Right renal cortex interstitium (tissue), 3 donors: ENCODE results near the gene WDR59. TPM values are rescaled to one million over a fixed set of nuclear protein-coding genes. Genes with fewer than 3 reads are reported as not detected.
"Not testable (repeated sequence)": the region's sequence is repeated elsewhere in the genome, so short reads cannot be mapped to it uniquely, and the experiment has no call there.

Experiments
- DNase-seq, 3 donors: peaks; one replicate each; pipeline ENCODE4 v3.0.0-alpha.2; 2013; ENCODE audit warnings: low read depth in 3 of 3, low spot score in 2 of 3
- polyA plus RNA-seq, 3 donors: library from polyadenylated mRNA; unstranded; fragments of 120-200 nt; gene quantifications; one replicate each; pipeline ENCODE4 v1.2.1, GENCODE V29; 2013; ENCODE audit not compliant: insufficient read length in 3 of 3

WDR59 gene
- polyA plus RNA-seq, 3 donors, result 79.0 to 82.1 (median 79.1) TPM

DNA sequence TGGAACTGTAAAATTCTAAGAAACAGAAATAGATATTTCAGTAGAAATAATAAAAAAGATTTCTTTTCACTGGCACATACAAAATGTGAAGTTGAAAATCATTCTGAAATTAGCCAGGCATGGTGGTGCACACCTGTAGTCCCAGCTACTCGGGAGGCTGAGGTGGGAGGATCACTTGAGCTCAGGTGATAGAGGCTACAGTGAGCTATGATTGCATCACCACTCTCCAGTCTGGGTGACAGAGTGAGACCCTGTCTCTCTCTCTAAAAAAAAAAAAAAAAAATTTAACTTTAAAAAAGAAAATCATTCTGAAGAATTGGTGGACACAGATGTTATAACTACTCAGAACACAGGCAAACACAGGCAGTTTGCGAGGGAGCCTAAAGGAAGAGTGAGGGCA, 112.6 kb downstream of the WDR59 start:
- DNase-seq, result no peak

DNA sequence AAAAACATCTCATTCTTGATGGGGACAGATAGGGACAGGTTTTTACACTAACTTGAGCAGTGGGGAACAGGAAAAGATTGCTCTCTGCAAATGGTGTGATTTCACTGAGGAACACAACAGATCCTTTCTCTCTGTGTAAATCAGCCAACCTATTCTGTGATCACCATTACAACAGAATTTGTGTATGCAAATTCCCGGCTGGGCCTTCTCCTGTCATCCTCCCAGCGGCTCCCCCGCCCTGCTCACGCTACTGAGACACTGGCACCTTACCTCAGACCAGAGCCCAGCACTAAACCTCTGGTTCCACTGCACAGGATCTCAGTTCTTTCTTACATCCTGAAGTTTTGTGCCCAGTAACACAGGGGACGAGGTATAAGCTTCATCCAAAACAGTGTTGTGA, 113.3 kb downstream of the WDR59 start:
- no peak for DNase-seq

DNA sequence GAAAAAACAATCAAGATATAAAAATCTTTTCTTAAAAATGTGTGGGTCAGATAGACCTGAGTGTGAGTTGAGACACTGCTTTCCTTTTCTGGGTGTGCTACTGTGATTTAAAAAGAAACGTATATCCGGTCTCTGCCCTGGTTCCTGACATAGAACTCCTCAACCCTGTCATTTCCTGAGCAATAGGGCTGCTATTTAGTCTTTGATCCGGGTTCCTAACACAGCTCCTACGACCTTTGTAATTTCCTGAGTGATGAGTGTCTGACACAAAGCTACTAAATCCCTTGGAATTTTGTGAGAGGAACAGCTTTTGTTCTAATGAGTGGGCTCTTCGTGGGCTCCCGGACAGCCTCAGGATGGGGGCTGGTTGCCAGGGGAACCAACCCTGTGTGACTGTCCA, 116.4 kb downstream of the WDR59 start:
- peak in 2 of 3 donors; percentile 5 to 13 for DNase-seq

DNA sequence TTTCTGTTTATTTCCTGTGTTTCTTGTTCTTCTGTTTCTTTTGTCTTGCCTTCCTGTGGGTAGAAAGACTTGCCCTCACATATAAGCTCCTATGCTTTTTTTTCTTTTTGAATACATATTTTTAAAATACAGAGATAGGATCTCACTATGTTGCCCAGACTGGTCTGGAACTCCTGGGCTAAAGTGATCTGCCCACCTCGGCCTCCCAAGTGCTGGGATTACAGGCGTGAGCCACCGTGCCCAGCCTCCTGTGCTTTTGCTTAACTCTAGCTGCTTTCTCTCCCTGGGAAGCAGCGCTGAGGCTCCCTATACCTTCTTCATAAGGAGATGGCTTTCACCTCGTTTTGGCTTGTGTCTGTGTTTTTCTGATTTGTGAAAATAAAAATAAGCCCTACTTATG, 116.9 kb downstream of the WDR59 start:
- no peak for DNase-seq

DNA sequence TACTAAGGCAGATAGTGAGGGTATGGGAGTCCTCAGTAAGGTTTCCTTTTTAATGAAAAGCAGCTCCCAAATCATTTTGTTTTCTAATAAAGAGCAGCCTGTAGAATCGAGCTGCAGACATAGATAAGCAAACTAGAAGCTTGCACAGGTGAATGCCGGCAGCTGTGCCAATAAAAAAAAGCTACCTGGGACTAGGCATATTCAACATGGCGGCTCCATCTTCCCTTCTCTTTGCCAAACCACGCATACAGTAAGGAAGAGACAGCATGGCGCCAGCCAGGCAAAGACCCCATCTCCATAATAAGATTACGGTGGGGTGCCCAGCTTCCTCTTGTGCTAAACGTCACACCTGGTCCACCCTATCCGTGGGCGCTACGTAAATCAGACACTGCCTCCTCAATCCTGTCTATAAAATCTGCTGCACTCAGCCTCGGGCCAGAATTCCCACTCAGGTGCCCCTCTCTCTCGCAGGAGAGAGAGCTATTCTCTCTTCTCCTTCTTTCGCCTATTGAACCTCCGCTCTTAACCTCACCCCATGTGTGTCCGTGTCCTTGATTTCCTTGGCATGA, 117.6 kb downstream of the WDR59 start:
- no peak for DNase-seq

DNA sequence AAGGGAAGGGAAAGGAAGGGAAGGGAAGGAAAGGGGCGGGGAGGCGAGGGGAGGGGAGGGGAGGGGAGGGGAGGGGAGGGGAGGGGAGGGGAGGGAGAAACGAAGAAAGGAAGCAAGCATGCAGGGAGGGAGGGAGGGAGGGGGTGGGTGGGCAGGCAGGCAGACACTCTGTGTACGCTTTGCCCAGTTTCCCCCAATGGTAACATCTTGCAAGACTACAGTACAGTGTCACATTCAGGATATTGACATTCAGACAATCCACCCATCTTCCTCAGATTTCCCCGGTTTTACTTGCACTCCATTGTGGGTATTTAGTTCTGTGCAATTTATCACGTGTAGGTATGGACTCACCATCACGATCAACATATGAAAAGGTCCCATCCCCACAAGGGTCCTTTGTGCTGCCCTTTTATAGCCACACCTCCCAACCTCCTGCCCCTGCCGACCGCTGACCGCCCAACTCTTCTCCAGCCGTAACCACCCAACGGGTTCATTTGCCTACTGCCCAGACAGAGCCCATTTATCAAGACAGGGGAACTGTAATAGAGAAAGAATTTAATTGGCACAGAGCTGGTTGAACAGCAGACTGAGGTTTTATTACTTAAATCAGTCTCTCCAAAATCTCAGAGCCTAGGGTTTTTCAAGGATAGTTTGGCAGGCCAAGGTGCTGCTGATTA, 118.9 kb downstream of the WDR59 start:
- no peak for DNase-seq

DNA sequence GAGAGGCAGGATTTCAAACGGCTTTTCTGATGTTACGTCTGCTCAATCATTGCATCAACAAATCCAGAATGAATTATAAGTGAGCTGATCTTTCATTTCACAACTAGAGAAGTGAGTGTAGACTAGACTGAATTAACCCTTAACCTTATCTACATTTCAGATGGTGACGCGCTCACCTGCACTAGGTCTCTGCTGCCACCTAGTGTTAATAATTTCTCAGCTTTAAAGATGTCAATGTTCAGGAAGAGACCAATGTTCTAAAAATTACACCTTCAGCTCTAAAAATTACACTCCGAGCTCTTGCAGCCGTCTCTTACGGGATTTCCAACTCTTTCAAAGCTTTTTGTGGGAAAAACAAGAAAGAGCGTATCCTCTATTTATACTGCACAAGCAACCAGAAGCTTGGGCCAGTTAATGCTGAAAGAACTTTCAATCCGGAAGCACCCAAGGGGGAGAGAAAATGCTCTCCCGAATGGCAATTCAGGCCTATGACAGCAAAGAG, 122.1 kb downstream of the WDR59 start:
- DNase-seq, result peak; percentile 18 to 43 (median 27)

DNA sequence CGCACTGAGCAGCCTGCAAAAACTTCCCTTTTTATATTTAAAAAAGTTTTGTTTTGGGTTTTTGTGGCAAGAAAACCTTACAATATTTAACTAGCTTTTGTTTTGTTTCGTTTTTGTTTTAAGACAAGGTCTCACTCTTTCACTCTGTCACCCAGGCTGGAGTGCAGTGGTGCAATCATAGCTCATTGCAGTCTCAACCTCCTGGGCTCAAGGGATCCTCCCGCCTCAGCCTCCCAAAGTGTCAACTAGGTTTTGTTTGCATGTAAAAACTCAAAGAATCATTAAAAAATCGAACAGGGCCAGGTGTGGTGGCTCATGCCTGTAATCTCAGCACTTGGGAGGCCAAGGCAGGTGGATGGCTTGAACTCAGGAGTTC, 132.4 kb downstream of the WDR59 start:
- no peak for DNase-seq

DNA sequence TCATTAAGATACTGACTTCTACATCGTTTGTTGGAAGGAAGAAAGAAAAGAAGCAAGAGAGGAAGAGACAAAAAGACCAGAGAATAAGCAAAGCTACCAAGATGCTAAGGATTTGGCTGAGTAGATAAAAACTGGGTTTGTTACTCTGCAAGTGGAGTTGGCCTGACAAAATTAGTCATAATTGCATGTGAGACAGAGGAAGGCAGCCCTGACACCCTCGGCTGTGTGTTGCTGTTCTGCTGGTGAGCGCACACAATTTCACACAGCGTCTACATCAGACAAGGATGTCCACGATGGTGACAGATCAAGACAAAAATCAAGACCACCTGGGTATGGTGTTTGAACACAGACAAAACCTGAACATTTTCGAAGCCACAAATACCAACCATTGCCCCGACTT, 134.9 kb downstream of the WDR59 start:
- DNase-seq, result no peak

DNA sequence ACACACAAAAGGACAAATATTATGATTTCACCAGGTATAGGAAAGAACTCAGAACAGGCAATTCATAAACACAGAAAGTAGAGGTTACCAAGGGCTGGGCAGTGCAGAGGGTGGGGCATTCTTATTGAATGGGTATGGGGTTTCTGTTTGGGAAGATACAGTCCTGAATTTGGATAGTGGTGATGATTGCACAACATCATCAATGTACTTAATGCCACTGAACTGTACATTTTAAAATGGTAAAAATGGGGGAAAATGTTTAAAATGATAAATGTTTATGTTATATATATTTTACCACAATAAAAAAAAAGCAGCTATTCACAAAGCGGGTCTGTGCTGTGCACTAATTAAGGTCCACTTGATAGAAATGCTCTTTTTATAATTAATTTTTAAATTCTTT, 137.7 kb downstream of the WDR59 start:
- no peak for DNase-seq

DNA sequence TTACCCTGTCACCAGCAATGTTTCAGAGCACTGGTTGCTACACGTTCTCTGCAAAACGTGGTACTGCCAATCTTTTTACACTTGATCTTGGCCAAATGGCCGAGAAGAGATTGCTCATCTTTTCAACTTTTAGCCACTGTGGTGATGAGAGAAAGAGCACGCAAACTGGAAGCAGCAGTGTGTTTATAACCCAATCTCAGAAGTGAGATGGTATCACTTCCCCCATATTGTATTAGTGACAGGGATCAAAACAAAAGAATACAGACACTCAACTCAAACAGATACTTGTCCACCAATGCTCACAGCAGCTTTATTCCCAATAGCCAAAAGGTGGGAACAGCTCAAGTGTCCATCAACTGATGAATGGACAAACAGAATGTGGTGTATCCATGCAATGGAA, 138.2 kb downstream of the WDR59 start:
- DNase-seq, result no peak

DNA sequence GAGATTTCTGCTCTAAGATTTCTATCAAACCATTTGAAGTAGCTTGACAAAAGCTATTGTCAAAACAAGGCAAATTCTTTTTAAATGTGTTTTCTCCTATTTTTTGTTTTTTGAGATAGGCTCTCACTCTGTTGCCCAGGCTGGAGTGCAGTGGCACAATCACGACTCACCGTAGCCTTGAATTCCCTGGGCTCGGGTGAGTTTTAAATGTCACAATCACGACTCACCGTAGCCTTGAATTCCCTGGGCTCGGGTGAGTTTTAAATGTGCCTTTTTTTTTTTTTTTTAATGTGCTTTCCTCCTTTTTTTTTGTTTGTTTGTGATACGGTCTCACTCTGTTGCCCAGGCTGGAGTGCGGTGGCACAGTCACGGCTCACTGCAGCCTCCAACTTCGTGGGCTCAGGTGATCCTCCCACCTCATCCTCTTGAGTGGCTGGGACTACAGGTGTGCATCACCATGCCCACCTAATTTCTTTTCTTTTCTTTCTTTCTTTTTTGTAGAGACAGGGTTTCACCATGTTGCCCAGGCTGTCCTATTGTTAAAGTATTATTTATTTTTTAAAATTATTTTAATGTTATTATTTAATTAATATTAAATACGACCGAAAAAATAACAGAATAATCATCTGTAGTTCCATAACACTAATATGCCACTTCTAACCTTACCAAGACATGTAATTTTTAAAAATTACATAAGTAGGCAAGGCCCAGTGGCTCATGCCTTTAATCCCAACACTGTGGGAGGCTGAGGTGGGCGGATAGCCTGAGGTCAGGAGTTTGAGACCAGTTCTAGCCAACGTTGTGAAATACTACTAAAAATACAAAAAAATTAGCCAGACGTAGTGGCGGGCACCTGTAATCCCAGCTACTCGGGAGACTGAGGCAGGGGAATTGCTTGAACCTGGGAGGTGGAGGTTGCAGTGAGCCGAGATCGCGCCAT, 140.6 kb downstream of the WDR59 start:
- no peak for DNase-seq

DNA sequence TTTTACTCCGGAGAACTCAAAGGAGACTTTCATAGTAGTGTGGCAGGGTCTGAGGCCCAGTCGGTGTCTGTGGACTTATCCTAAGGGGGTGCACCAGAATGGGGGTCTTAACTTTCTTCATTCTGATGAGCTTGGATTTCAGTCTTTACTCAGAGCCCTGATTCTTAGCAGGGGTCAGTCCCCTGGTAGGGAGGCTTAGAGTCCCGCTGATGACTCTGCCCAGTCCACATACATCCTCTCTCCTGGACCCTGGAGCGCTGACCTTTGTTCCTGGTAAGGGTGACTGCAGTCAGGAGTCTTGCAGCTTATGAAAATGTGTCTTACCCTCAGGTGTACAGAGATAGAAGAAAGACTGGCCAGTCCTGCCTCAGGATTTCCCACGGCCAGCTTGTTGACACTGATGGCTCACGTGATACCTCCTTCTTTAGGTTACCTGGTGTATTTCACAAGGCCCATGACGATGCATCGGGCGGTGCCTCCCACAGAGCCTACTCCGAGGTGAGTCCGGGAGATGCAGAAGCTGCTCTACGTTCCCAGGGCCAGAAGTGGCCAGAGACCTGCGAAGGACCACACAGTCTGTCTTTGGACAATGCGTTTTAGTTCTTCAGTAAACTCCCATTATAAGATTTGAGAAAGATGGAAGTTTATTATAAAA, 141.4 kb downstream of the WDR59 start:
- DNase-seq, result not testable (repeated sequence)

DNA sequence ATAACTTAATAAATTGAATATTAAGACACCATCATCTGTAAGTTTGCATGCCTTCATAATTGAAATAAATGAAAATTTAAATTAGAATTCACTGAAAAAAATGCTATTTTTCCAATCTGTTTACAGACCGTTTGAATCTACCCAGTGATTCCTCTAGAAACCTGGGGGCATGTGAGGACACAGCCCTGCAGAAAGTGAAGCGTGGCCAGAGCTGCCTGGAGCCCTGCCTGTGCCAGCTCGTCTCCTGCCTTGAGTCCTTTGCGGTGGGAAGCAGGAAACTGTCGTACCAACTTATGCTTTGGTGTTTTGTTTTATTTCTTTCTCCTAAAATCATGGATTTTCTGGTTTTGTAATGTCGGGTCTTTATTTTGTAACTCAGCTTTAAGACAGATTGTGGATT, 142.5 kb downstream of the WDR59 start:
- DNase-seq, result no peak

DNA sequence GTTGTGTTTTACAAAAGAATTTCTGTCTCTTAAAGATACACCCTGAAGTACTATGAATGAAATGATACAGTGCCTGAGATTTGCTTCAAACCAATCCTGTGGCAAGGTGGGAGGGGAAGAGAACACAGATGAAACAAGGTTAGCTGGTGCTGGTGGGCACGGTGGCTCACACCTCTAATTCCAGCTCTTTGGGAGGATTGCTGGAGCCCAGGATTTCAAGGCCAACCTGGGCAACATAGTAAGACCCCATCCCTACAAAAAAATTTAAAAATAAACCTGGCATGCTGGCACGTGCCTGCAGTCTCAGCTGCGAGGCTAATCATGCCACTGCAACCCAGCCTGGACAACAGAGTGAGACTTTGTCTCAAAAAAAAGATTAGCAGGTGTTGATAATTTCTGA, 143.0 kb downstream of the WDR59 start:
- DNase-seq, result no peak

DNA sequence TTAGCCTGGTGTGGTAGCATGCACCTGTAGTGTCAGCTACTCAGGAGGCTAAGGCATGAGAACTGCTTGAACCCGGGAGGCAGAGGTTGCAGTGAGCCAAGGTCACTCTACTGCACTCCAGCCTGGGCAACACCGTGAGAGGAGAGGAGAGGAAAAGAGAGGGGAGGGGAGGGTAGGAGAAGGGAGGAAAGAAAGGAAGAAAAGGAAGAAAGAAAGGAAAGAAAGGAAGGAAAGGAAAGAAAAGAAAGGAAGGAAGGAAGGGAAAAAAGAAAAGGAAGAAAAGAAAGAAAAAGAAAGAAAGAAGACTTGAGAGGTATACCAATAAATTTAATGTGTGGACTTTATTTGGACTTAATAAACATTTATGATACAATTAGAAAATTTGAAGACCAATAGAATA, 143.5 kb downstream of the WDR59 start:
- DNase-seq, result no peak

DNA sequence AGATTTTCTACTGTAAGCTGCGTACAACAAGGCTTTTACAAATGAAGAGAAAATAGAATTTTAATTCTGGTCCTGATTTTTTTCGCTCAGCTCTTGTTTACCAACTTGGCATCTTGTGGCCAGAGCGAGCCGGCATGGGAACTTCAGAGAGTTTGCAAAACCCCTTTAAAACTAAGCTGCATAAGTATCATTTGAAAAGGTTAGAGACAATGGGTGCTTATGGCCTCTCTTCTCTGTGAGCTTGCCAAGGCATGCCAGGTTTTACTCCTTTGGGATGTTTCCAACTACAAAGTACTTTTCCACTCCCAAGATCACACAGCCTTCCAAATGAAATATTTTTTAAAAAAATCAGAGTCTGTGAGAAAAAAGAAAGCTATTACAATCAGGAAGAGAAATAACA, 147.9 kb downstream of the WDR59 start:
- DNase-seq, result no peak

DNA sequence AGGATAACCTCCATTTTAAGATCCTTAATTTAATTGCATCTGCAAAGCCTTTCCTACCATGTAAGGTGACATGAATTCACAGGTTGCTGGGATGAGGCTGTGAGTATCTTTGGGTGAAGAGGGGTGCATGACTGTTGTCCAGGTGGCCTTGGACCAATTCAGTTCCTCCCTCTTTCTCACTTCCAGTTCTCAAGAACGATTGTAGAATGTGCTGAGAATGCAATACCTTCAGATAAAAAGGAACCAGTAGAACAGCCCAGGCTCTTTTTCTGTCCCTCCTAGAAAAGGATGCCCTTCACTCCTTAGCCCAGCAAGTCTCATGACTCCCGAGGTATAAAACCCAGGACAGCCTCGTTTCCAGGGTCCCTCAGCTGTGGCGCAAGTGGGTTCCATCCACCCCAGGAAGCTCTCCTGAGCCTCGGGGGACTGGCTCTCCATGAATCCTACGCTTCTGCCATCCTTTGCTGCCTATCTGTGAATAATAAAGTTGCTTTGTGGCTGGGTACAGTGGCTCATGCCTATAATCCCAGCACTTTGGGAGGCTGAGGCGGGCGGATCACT, 148.7 kb downstream of the WDR59 start:
- DNase-seq, result no peak

DNA sequence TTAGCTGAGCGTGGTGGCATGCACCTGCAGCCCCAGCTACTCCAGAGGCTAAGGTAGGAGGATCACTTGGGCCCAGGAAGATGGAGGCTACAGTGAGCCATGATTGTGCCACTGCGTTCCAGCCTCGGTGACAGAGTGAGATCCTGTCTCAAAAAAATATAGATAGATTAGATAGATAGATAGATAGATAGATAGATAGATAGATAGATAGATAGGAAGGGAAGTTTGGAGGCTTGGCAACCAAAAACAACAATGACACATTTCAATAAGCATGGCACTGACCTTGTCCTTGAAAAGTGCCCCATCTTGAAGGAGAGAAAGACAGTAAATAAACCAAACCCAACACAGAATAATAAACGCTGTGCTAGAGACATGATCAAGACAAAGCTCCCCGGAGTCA, 152.7 kb downstream of the WDR59 start:
- no peak for DNase-seq

DNA sequence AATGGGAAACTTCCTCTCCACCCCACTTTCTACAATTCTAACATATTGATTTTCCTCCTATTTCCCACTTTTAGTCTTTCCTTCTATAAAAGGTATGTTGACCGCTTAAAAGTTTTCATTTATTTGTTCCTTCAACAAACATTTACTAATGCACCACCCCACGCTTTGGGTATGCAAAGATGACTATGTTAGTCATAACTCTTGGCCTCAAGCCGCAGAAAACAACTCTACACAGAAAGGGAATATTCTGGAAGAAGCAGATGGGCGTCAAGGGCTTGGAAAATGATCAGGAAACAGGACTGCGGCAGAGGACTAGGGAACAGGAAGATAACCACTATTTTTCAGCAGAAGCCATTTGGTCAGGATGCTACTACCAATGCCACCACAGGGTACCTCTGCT, 153.5 kb downstream of the WDR59 start:
- DNase-seq, result no peak

DNA sequence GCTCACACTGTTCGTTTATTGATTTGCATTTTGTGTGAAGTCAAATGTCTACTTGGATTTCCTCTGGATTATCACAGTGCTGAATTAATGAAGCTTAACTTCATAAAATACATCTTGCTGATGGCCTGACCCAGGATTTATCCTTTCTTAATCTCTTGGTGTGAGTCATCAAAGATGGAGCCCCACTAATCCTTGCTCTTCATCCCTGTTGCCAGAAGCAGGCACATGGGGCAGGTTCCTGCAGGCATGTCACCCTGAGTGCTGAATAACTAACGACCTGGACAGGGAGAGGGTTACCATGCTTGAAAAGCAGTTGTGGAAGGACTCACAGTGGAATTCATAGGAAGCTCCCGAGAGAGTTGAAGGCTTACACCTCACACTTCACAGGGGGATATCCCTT, 154.3 kb downstream of the WDR59 start:
- no peak for DNase-seq
